H1 (cell line): ENCODE results near the gene SSBP3. TPM values are rescaled to one million over a fixed set of nuclear protein-coding genes. Genes with fewer than 3 reads are reported as not detected.

Source experiments
- CTCF ChIA-PET: fragments of 300-600 bp; sonication (Branson Sonifier 250); formaldehyde crosslinking; loops from one replicate; lab custom pipeline; 2021; ENCODE audit not compliant: partially characterized antibody; lab: Charles Lee
- POLR2A ChIA-PET: fragments of 300-600 bp; sonication (Branson Sonifier 250); formaldehyde crosslinking; loops from one replicate; lab custom pipeline; 2021; ENCODE audit warnings: inconsistent platforms; ENCODE audit not compliant: partially characterized antibody; lab: Charles Lee
- DNase-seq, 2 experiments: peaks; one replicate each; pipeline versions ENCODE4 v3.0.0 to v3.0.0-alpha.2; 2010 to 2022; ENCODE audit warnings: low spot score in 2 of 2, low read depth in 1 of 2, mixed read lengths in 1 of 2
- FAIRE-seq: peaks from 2 replicates; lab custom pipeline; 2011; peaks lifted over from hg19 to GRCh38; lab: Jason Lieb, UNC
- H2AFZ ChIP-seq: 2 replicates; pipeline ENCODE4 v1.8.1; 2012; ENCODE audit warnings: low read length, inconsistent platforms
- H2AK5ac ChIP-seq: 2 replicates; pipeline ENCODE4 v1.6.1; 2013; ENCODE audit warnings: low read depth, low read length
- H2BK120ac ChIP-seq: replicated peaks from 2 replicates; pipeline ENCODE3; 2013; ENCODE audit warnings: low read depth, low read length, inconsistent platforms
- H2BK12ac ChIP-seq: 2 replicates; pipeline ENCODE4 v1.6.1; 2013; ENCODE audit warnings: low read depth, low read length
- H2BK15ac ChIP-seq: 2 replicates; pipeline ENCODE4 v1.6.1; 2013; ENCODE audit warnings: low read length
- H2BK20ac ChIP-seq: 2 replicates; pipeline ENCODE4 v1.6.1; 2013; ENCODE audit warnings: low read length
- H2BK5ac ChIP-seq: 2 replicates; pipeline ENCODE4 v1.6.1; 2013; ENCODE audit warnings: low read depth, low read length
- H3K14ac ChIP-seq: 2 replicates; pipeline ENCODE4 v1.6.1; 2013; ENCODE audit warnings: inconsistent platforms; ENCODE audit not compliant: insufficient read length
- H3K18ac ChIP-seq: 2 replicates; pipeline ENCODE4 v1.6.1; 2013; ENCODE audit warnings: low read length; ENCODE audit errors: extremely low read depth
- H3K23ac ChIP-seq: 2 replicates; pipeline ENCODE4 v1.6.1; 2013; ENCODE audit warnings: inconsistent platforms; ENCODE audit not compliant: insufficient read length
- H3K23me2 ChIP-seq: 2 replicates; pipeline ENCODE4 v1.6.1; 2013; ENCODE audit warnings: low read depth, low read length
- H3K27ac ChIP-seq: 2 replicates; pipeline ENCODE4 v1.6.1; 2011; ENCODE audit warnings: low read depth, low read length, inconsistent platforms
- H3K27me3 ChIP-seq, 4 experiments: replicated peaks in 1 of 4; 1 replicate in 1 of 4; 2 replicates in 3 of 4; pipeline versions ENCODE4 v1.6.1 to v1.8.1; 2011 to 2013; ENCODE audit warnings: low read length in 3 of 4, mild to moderate bottlenecking in 3 of 4, inconsistent platforms in 2 of 4, mixed read lengths in 2 of 4, moderate library complexity in 1 of 4; ENCODE audit not compliant: control insufficient read depth in 3 of 4, insufficient read depth in 3 of 4; ENCODE audit errors: extremely low read depth in 1 of 4
- H3K36me3 ChIP-seq, 4 experiments: 2 replicates each; pipeline versions ENCODE4 v1.6.1 to v1.8.1; 2011 to 2013; ENCODE audit warnings: mild to moderate bottlenecking in 4 of 4, low read length in 3 of 4, moderate library complexity in 2 of 4, control low read depth in 1 of 4, inconsistent platforms in 1 of 4; ENCODE audit not compliant: insufficient read depth in 4 of 4, control insufficient read depth in 2 of 4
- H3K4ac ChIP-seq: replicated peaks from 2 replicates; pipeline ENCODE3; 2013; ENCODE audit warnings: low read length, low read depth, mixed read lengths, inconsistent platforms; ENCODE audit not compliant: insufficient read length
- H3K4me1 ChIP-seq, 4 experiments: replicated peaks in 1 of 4; 1 replicate in 1 of 4; 2 replicates in 3 of 4; pipeline versions ENCODE4 v1.6.1 to v1.8.1; 2011 to 2013; ENCODE audit warnings: low read length in 3 of 4, inconsistent platforms in 2 of 4, mixed read lengths in 1 of 4; ENCODE audit not compliant: insufficient read depth in 4 of 4, control insufficient read depth in 3 of 4
- H3K4me2 ChIP-seq, 2 experiments: 2 replicates each; pipeline versions ENCODE4 v1.6.1 to v1.8.1; 2011 to 2013; ENCODE audit warnings: low read depth in 2 of 2, low read length in 2 of 2, control low read depth in 1 of 2, inconsistent platforms in 1 of 2, mild to moderate bottlenecking in 1 of 2; ENCODE audit not compliant: insufficient read depth in 1 of 2
- H3K4me3 ChIP-seq, 4 experiments: fragments of 200-600, 300-600 bp in 1 of 4; sonication (generic), shearing (Covaris generic), sonication (Bioruptor Twin) in 1 of 4; 2 replicates each; pipeline versions ENCODE4 v1.5.1 to v1.8.1; 2011 to 2016; ENCODE audit warnings: low read length in 4 of 4, low read depth in 3 of 4, control low read depth in 2 of 4, inconsistent platforms in 2 of 4, mild to moderate bottlenecking in 2 of 4, mixed read lengths in 1 of 4, moderate library complexity in 1 of 4; ENCODE audit not compliant: insufficient read depth in 2 of 4; ENCODE audit errors: extremely low read depth in 1 of 4
- H3K56ac ChIP-seq: replicated peaks from 2 replicates; pipeline ENCODE3; 2013; ENCODE audit warnings: low read depth, mild to moderate bottlenecking, mixed read lengths, low read length, inconsistent platforms; ENCODE audit not compliant: insufficient read length
- H3K79me1 ChIP-seq: 2 replicates; pipeline ENCODE4 v1.6.1; 2013; ENCODE audit warnings: low read depth, low read length, control low read depth
- H3K79me2 ChIP-seq, 2 experiments: 2 replicates each; pipeline versions ENCODE4 v1.6.1 to v1.8.1; 2012 to 2013; ENCODE audit warnings: low read length in 2 of 2, mild to moderate bottlenecking in 2 of 2, inconsistent platforms in 1 of 2; ENCODE audit not compliant: insufficient read depth in 2 of 2, control insufficient read depth in 1 of 2
- H3K9ac ChIP-seq, 4 experiments: replicated peaks in 1 of 4; 1 replicate in 1 of 4; 2 replicates in 3 of 4; pipeline versions ENCODE4 v1.6.1 to v1.8.1; 2011 to 2013; ENCODE audit warnings: low read depth in 3 of 4, low read length in 3 of 4, control low read depth in 2 of 4, mild to moderate bottlenecking in 2 of 4, moderate library complexity in 2 of 4, inconsistent platforms in 1 of 4; ENCODE audit errors: extremely low read depth in 1 of 4
- H3K9me3 ChIP-seq, 2 experiments: 2 replicates each; pipeline versions ENCODE4 v1.6.1 to v1.8.1; 2012 to 2013; ENCODE audit warnings: mild to moderate bottlenecking in 2 of 2, moderate library complexity in 2 of 2, control low read depth in 1 of 2, inconsistent platforms in 1 of 2, low read depth in 1 of 2, low read length in 1 of 2, mixed read lengths in 1 of 2; ENCODE audit not compliant: insufficient read depth in 2 of 2
- H4K20me1 ChIP-seq, 2 experiments: replicated peaks in 1 of 2; 2 replicates each; pipeline versions ENCODE3 to v1.8.1; 2011 to 2013; ENCODE audit warnings: inconsistent platforms in 2 of 2, low read length in 2 of 2, mild to moderate bottlenecking in 1 of 2; ENCODE audit not compliant: insufficient read depth in 2 of 2, control insufficient read depth in 1 of 2
- H4K5ac ChIP-seq: 2 replicates; pipeline ENCODE4 v1.6.1; 2013; ENCODE audit warnings: low read length, low read depth, mixed read lengths, inconsistent platforms; ENCODE audit not compliant: insufficient read length
- H4K8ac ChIP-seq: 2 replicates; pipeline ENCODE4 v1.8.0; 2013; ENCODE audit warnings: mild to moderate bottlenecking, moderate library complexity, low read length, inconsistent platforms; ENCODE audit not compliant: insufficient read depth; ENCODE audit errors: extremely low read depth
- H4K91ac ChIP-seq: replicated peaks from 2 replicates; pipeline ENCODE3; 2013; ENCODE audit warnings: low read length, mixed read lengths, inconsistent platforms; ENCODE audit not compliant: insufficient read length
- BACH1 ChIP-seq: IDR thresholded peaks from 2 replicates; pipeline ENCODE4 v1.6.1; 2012; ENCODE audit warnings: low read length, improper control_type of control experiment
- JUN ChIP-seq: IDR thresholded peaks from 2 replicates; pipeline ENCODE4 v1.6.1; 2011; ENCODE audit warnings: low read depth, mild to moderate bottlenecking, improper control_type of control experiment, low read length
- KDM5A ChIP-seq: fragments of 200-600 bp; IDR thresholded peaks from 2 replicates; pipeline ENCODE4 v1.7.1; 2012; ENCODE audit warnings: mild to moderate bottlenecking, low read length, inconsistent platforms, mixed read lengths
- MAFK ChIP-seq: IDR thresholded peaks from 2 replicates; pipeline ENCODE4 v1.6.1; 2012; ENCODE audit warnings: low read depth, mild to moderate bottlenecking, improper control_type of control experiment, low read length
- PHF8 ChIP-seq: fragments of 200-600 bp; sonication (generic); conservative IDR thresholded peaks from 2 replicates; pipeline ENCODE4 v1.7.1; 2012; ENCODE audit warnings: low read depth, mild to moderate bottlenecking, inconsistent platforms, low read length, moderate library complexity
- POLR2A ChIP-seq, 2 experiments: IDR thresholded peaks; 1 replicate in 1 of 2; 2 replicates in 1 of 2; pipeline ENCODE4 v1.6.1; 2011; ENCODE audit warnings: low read depth in 2 of 2, low read length in 2 of 2, mild to moderate bottlenecking in 2 of 2; ENCODE audit errors: control extremely low read depth in 1 of 2
- RAD21 ChIP-seq, 2 experiments: IDR thresholded peaks in 1 of 2; conservative IDR thresholded peaks in 1 of 2; 2 replicates each; pipeline ENCODE4 v1.6.1; 2011; ENCODE audit warnings: low read depth in 2 of 2, low read length in 2 of 2, improper control_type of control experiment in 1 of 2, inconsistent platforms in 1 of 2, mild to moderate bottlenecking in 1 of 2, moderate library complexity in 1 of 2
- RBBP5 ChIP-seq: IDR thresholded peaks from 2 replicates; pipeline ENCODE4 v1.7.1; 2012; ENCODE audit warnings: low read depth, mild to moderate bottlenecking, inconsistent platforms, low read length, moderate library complexity, borderline replicate concordance
- RFX5 ChIP-seq: IDR thresholded peaks from 2 replicates; pipeline ENCODE4 v1.6.1; 2011; ENCODE audit warnings: low read depth, low read length, improper control_type of control experiment, borderline replicate concordance
- SIN3A ChIP-seq, 2 experiments: IDR thresholded peaks in 1 of 2; conservative IDR thresholded peaks in 1 of 2; 2 replicates each; pipeline ENCODE4 v1.6.1; 2011 to 2012; ENCODE audit warnings: low read length in 2 of 2, improper control_type of control experiment in 1 of 2, low read depth in 1 of 2, mild to moderate bottlenecking in 1 of 2
- SP1 ChIP-seq: IDR thresholded peaks from 2 replicates; pipeline ENCODE4 v1.6.1; 2011; ENCODE audit warnings: low read depth, low read length
- SP2 ChIP-seq: IDR thresholded peaks from 2 replicates; pipeline ENCODE4 v1.6.1; 2012; ENCODE audit warnings: mild to moderate bottlenecking, low read length, inconsistent platforms
- TCF12 ChIP-seq: IDR thresholded peaks from 2 replicates; pipeline ENCODE4 v1.6.1; 2011; ENCODE audit warnings: low read depth, mild to moderate bottlenecking, low read length
- TEAD4 ChIP-seq: IDR thresholded peaks from 2 replicates; pipeline ENCODE4 v1.6.1; 2012; ENCODE audit warnings: low read depth, low read length, inconsistent platforms, mixed read lengths
- YY1 ChIP-seq: IDR thresholded peaks from 2 replicates; pipeline ENCODE4 v1.6.1; 2011; ENCODE audit warnings: low read depth, mild to moderate bottlenecking, low read length
- ZNF274 ChIP-seq: IDR thresholded peaks from 2 replicates; pipeline ENCODE4 v1.7.0; 2012; ENCODE audit warnings: low read length, borderline replicate concordance; ENCODE audit errors: extremely low read depth
- WGBS, 2 experiments: shearing (Covaris generic) in 1 of 2; methylation state at CpG; one replicate each; pipeline versions ENCODE4 v1.1.6 to v1.1.7; 2013 to 2015; ENCODE audit warnings: low lambda C conversion rate in 2 of 2, mixed read lengths in 2 of 2, inconsistent platforms in 1 of 2, low coverage in 1 of 2, missing lambda C conversion rate in 1 of 2; ENCODE audit not compliant: insufficient replicate concordance in 2 of 2, insufficient coverage in 1 of 2, insufficient read length in 1 of 2; ENCODE audit errors: extremely low coverage in 1 of 2, missing lambda C conversion rate in 1 of 2; 5-methylcytosine and 5-hydroxymethylcytosine counted together
- polyA plus RNA-seq, 7 experiments: library from polyadenylated mRNA; depleted of rRNA in 3 of 7; stranded (reverse) in 5 of 7; unstranded in 2 of 7; fragments of >200 nt in 5 of 7; fragments of 200-250 nt in 2 of 7; gene quantifications; 1 replicate in 5 of 7; 2 replicates in 1 of 7; 4 replicates in 1 of 7; pipeline versions ENCODE4 v1.2.1 to v1.2.3, GENCODE V29; 2011 to 2013; ENCODE audit warnings: missing spikeins in 2 of 7, mixed read lengths in 2 of 7
- total RNA-seq: library from RNA; stranded (reverse); fragmentation: NEBNext Ultra II Directional; extraction: Animal tissue kit (Norgen Biotek cat#: 25700); gene quantifications from 2 replicates; pipeline ENCODE4 v1.2.1, GENCODE V29; 2021

The SSBP3 gene
- total and polyA plus RNA-seq, 2 of the 8 experiments (the other 6 are each of a cell fraction or from before 2014, with no cell fraction given): 99.7 to 133 TPM

GRCh38 chr1:54442185-54442584 is 36.0 kb upstream of the SSBP3 start:
- H4K91ac ChIP-seq: no peak overlapping the region
- H3K4me1 ChIP-seq: no peaks in the 10 kb centered on the region
- no peaks in the 10 kb centered on the region for H3K23me2 ChIP-seq
- H3K27me3 ChIP-seq: no peaks in the 10 kb centered on the region
- no peak overlapping the region for H3K14ac ChIP-seq
- no peak overlapping the region for H2AFZ ChIP-seq
- no peak overlapping the region for H3K23ac ChIP-seq
- H3K56ac ChIP-seq: no peak overlapping the region
- H4K8ac ChIP-seq: no peak overlapping the region
- no peak overlapping the region for H2BK120ac ChIP-seq
- no peak overlapping the region for H2BK12ac ChIP-seq
- WGBS, 2 experiments: 88% methylated on average over 2 of the region's 2 CpGs; no CpG with 5 or more reads in 1 of the 2 experiments
- no peak overlapping the region for H3K4me2 ChIP-seq
- H2BK5ac ChIP-seq: no peak overlapping the region
- no peak overlapping the region for H3K9ac ChIP-seq
- H3K79me1 ChIP-seq: no peaks in the 10 kb centered on the region
- no peaks in the 10 kb centered on the region for H3K79me2 ChIP-seq
- no peak overlapping the region for H2BK15ac ChIP-seq
- FAIRE-seq (no peak), DNase-seq (no peak)
- no peaks in the 10 kb centered on the region for H3K9me3 ChIP-seq
- H4K5ac ChIP-seq: no peak overlapping the region
- no peak overlapping the region for H2AK5ac ChIP-seq
- no peak overlapping the region for H3K4me3 ChIP-seq
- no peaks in the 10 kb centered on the region for H4K20me1 ChIP-seq
- H3K27ac ChIP-seq: no peak overlapping the region
- H3K4ac ChIP-seq: no peak overlapping the region
- no peak overlapping the region for H2BK20ac ChIP-seq
- H3K36me3 ChIP-seq: no peaks in the 10 kb centered on the region
- H3K18ac ChIP-seq: no peak overlapping the region
- ChIA-PET CTCF (interaction anchor here (1.6 kb wide), 1 partner anchor 30 kb away, joined by 4 read pairs; no protein-coding TSS in a partner anchor), POLR2A (interaction anchor here (1.0 to 2.2 kb wide), 2 partner anchors 14 to 21 kb away, joined by 4 to 7 read pairs; no protein-coding TSS in a partner anchor)
- TF ChIP-seq SIN3A (conservative IDR thresholded peaks at IDR 0.05 in 1 of 2, IDR thresholded peaks at IDR 0.05 in 1 of 2; ENCODE audit: low read depth in 1 of 2, low read length in 2 of 2) (no peak), RBBP5 (no peak), RAD21 (IDR thresholded peaks at IDR 0.05 in 1 of 2, conservative IDR thresholded peaks at IDR 0.05 in 1 of 2; ENCODE audit: low read depth in 2 of 2, low read length in 2 of 2) (no peak), PHF8 (no peak), MAFK (no peak), SP2 (no peak), SP1 (no peak), ZNF274 (no peak), JUN (no peak), BACH1 (no peak), KDM5A (no peak), POLR2A (IDR thresholded peaks at IDR 0.05; ENCODE audit: control extremely low read depth in 1 of 2, low read depth in 2 of 2, low read length in 2 of 2) (no peak), TEAD4 (no peak), RFX5 (no peak), TCF12 (no peak), YY1 (no peak)
